Activated CD8-positive, alpha-beta memory T cell treated with anti-CD3 and anti-CD28 coated beads for 36 hours (primary cell): ENCODE measurements around the gene NCKAP5L. TPM values are rescaled to one million over a fixed set of nuclear protein-coding genes. Genes with fewer than 3 reads are reported as not detected.
"Not testable (repeated sequence)": the region's sequence is repeated elsewhere in the genome, so short reads cannot be mapped to it uniquely, and the experiment has no call there.

Source experiments
- CTCF ChIA-PET: fragments of 350-600 bp; sonication (Branson Sonifier 250); formaldehyde crosslinking; loops from one replicate; lab custom pipeline; 2021; ENCODE audit warnings: antibody characterized with exemption; lab: Charles Lee
- POLR2A ChIA-PET: fragments of 350-600 bp; sonication (Branson Sonifier 250); formaldehyde crosslinking; loops from one replicate; lab custom pipeline; 2021; ENCODE audit warnings: antibody characterized with exemption; lab: Charles Lee
- total RNA-seq, 2 experiments: library from RNA; stranded (reverse); gene quantifications; one replicate each; pipeline ENCODE4 v1.2.3, GENCODE V29; 2021

NCKAP5L gene
- total RNA-seq: 1 to 10 TPM; 5.3 to 5.4 TPM

- ChIA-PET CTCF (interaction anchor here (0.6 to 2.8 kb wide), 8 partner anchors 9 to 737 kb away, joined by 3 to 11 read pairs (median 3); no protein-coding TSS in a partner anchor), POLR2A (interaction anchor here (0.6 to 2.0 kb wide), 3 partner anchors 15 to 87 kb away, joined by 3 to 10 read pairs (median 6); partner anchors contain the start of genes BCDIN3D and TMBIM6)
These were observed at the start of gene NCKAP5L for GRCh38 chr12:49828133-49829091. Gene NCKAP5L (minus strand): TSS chr12:49828413. CDS start chr12:49804044, 24,369 bp downstream.

DNA sequence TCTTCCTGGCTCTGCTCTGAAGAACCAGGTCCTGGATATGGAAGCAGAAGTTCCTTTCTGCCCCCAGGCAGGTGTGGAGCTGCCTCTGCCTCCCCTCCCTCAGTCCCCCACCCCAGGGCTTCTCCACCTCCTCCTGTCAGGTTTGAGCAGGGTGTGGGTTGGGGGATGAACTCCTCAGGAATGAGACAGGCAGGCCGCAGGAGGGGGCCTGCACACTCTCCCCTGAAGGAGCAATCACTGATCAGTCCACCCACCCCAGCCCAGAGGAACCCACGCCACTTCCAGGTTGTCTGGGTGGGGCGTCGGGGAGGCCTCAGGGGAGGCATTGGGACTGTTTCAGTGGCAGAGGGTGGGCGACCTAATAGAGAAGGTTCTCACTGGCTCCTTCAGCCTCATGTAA lies 48.9 kb upstream of the NCKAP5L start:
- ChIA-PET CTCF (no interaction called here), POLR2A (no interaction called here)

DNA sequence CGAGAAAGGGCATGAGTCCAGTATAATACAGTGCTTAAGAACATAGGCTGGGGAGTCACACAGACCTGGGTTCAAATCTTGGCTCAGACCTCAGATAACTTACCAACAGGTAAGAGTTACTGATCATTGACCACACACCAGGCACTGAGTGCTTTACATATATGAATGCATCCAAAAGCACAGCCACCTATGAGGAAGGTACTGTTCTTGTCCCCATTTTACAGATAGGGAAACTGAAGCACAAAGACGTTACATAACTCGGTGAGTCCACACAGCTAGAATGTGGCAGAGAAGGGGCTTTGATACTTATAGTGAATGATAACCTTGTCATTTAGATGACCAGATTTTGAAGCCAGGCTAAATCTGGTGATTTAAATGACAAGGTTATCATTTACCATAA lies 47.9 kb upstream of the NCKAP5L start:
- POLR2A ChIA-PET: no interaction called here
- CTCF ChIA-PET: no interaction called here

- ChIA-PET CTCF (no interaction called here), POLR2A (no interaction called here)
These were observed 47.0 kb upstream of the NCKAP5L start for GRCh38 chr12:49875115-49875720.

GRCh38 chr12:49874142-49874897 lies 46.1 kb upstream of the NCKAP5L start:
- POLR2A ChIA-PET: no interaction called here
- CTCF ChIA-PET: no interaction called here

DNA sequence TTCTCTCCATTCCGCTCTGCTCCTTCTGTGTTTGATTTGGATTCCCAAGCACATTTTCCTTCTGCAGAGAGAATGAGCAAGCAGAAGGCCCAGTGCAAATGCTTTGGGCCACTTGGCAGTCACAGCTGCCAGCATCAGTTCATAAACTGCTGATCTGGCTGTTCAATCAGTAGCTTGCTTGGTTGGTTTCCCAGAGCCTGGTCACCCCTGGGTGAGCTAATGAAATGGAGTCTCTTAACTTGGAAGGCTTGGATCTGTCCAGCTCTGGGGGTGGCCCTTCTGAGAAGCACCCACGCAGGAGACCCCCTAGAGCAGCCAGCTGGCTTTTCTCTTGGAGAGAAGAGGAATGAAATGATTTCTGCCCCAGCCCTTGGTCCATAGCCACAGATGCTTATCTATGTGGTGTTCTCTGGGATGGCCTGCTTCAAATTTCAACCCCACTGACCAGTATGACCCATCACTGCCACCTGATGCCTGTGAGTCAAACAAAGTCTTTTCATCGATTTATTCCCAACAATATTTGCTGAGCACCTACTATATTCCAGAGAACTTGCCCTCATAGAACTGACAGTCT lies 45.2 kb upstream of the NCKAP5L start:
- ChIA-PET CTCF (no interaction called here), POLR2A (no interaction called here)

- CTCF ChIA-PET: interaction anchor here (1.1 kb wide), 1 partner anchor 73 kb away, joined by 3 read pairs; no protein-coding TSS in a partner anchor
- POLR2A ChIA-PET: no interaction called here
These were observed 44.6 kb upstream of the NCKAP5L start for GRCh38 chr12:49872781-49873181.

DNA sequence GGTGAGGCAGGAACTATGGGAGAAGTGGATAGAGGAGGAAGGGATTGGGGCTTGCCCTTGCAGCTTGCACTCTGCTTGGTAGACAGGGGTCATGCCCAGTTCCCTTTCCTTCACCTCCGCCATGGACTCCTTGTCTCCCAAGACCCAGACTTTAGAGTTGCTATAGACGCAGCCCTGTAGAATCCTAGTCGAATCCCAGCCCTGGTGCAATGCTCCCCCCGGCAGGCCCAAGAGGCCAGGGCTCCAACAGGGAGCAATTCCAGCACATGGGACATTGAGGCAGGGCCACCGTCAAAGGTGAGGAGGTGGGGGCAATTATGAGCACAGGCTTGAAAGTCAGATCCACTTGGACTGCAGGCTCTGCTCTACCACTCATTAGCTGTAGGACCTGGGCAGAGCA lies 44.2 kb upstream of the NCKAP5L start:
- ChIA-PET CTCF (interaction anchor here (0.8 to 1.1 kb wide), 3 partner anchors 73 to 131 kb away, joined by 3 to 4 read pairs (median 4); partner anchors contain the start of gene TMBIM6), POLR2A (no interaction called here)

DNA sequence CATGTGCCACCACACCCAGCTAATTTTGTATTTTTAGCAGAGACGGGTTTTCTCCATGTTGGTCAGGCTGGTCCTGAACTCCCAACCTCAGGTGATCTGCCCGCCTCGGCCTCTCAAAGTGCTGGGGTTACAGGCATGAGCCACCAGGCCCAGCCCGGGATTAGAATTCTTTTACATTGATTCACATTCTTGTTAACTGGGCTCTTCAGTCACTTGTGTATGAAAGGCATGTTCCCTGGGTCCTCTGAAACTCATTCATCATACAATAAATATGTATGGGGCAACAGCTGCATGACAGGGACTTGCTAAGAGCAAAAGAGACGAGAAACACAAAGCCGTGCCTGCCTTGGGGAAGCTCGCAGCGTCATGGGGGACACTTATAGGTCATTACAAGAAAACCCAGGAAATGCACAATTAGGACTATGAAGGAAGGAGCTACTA lies 43.6 kb upstream of the NCKAP5L start:
- POLR2A ChIA-PET: not testable (repeated sequence)
- CTCF ChIA-PET: interaction anchor here (0.8 to 1.1 kb wide), 3 partner anchors 74 to 131 kb away, joined by 3 to 4 read pairs (median 4); partner anchors contain the start of gene TMBIM6

DNA sequence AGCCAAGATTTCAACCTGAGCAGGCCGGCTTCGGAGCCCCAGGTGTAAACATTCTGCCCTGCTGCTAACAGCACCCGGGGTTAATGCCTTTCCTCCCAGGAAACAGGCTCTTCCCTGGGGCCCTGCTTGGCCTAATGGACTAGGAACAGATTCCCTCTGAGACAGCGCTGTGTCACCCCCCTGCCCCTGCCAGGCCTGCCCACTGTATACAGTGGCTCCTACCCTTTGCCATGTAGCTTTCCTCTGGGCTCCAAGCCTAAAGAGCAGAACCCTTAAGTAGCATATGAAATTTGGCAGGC lies 43.0 kb upstream of the NCKAP5L start:
- ChIA-PET CTCF (interaction anchor here (1.2 kb wide), 1 partner anchor 95 kb away, joined by 5 read pairs; no protein-coding TSS in a partner anchor), POLR2A (no interaction called here)

- POLR2A ChIA-PET: no interaction called here
These were observed 42.5 kb upstream of the NCKAP5L start for GRCh38 chr12:49870501-49871262.

DNA sequence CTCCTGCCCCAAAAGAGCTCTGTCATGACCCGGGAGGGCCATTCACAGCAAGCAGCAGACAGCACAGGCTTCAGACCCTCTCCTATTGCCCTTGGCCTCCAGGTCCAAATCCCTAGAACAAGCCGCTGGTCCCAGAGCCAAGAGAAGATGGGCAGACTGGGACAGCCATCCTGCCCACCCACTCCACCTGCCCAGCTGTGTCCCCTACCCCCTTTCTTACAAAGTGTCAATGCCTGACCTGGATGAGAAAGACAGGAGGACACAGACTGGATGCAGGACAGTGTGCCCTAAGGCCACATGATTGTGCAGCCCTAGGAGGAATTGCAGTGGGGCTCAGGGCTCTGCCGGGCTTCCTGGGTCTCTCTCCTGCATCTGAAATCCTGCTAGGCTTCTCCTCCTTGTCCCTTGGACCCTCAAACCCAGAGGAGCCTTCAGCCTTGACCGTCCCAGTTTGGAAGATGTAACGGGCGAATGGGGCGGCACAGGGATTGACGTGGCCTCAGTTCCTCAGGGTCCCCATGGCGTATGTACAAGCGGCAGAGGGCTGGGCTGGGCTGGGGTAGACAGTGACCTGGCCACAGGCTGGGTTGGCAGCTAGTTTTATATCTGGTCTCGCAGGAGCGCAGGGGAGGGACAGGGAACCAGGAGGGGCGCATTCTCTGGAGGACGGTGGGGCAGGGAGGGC lies 41.7 kb upstream of the NCKAP5L start:
- POLR2A ChIA-PET: no interaction called here
- CTCF ChIA-PET: interaction anchor here (1.2 kb wide), 1 partner anchor 97 kb away, joined by 5 read pairs; no protein-coding TSS in a partner anchor

More at GRCh38 chr12:49870501-49871262, 42.5 kb upstream of the NCKAP5L start:
- CTCF ChIA-PET: interaction anchor here (1.2 kb wide), 1 partner anchor 96 kb away, joined by 5 read pairs; no protein-coding TSS in a partner anchor

GRCh38 chr12:49868952-49869815 lies 41.0 kb upstream of the NCKAP5L start:
- POLR2A ChIA-PET: interaction anchor here (0.6 kb wide), 1 partner anchor 572 kb away, joined by 3 read pairs; no protein-coding TSS in a partner anchor

GRCh38 chr12:49868449-49868848 lies 40.2 kb upstream of the NCKAP5L start:
- POLR2A ChIA-PET: interaction anchor here (0.6 kb wide), 1 partner anchor 573 kb away, joined by 3 read pairs; no protein-coding TSS in a partner anchor
- CTCF ChIA-PET: interaction anchor here (1.3 to 2.5 kb wide), 4 partner anchors 17 to 99 kb away, joined by 4 to 11 read pairs (median 8); no protein-coding TSS in a partner anchor

More at GRCh38 chr12:49868952-49869815, 41.0 kb upstream of the NCKAP5L start:
- CTCF ChIA-PET: no interaction called here

- ChIA-PET POLR2A (no interaction called here), CTCF (interaction anchor here (1.1 to 2.5 kb wide), 7 partner anchors 17 to 99 kb away, joined by 3 to 11 read pairs (median 6); partner anchors contain the start of gene BCDIN3D)
These were observed 39.5 kb upstream of the NCKAP5L start for GRCh38 chr12:49867570-49868341.
